ENCODE measurements around the gene OOSP4A.

- TF ChIP-seq CTCF (IDR thresholded peaks at IDR 0.05) (no peak), POLR2A (IDR thresholded peaks at IDR 0.05) (no peak)
These were observed 22.7 kb upstream of the OOSP4A start for GRCh38 chr11:59941091-59941490.

All from tibial nerve (tissue), 3 donors.